ENCODE measurements around the gene TGFB1I1.
"Not testable (repeated sequence)": the region's sequence is repeated elsewhere in the genome, so short reads cannot be mapped to it uniquely, and the experiment has no call there.

The TGFB1I1 gene

DNA sequence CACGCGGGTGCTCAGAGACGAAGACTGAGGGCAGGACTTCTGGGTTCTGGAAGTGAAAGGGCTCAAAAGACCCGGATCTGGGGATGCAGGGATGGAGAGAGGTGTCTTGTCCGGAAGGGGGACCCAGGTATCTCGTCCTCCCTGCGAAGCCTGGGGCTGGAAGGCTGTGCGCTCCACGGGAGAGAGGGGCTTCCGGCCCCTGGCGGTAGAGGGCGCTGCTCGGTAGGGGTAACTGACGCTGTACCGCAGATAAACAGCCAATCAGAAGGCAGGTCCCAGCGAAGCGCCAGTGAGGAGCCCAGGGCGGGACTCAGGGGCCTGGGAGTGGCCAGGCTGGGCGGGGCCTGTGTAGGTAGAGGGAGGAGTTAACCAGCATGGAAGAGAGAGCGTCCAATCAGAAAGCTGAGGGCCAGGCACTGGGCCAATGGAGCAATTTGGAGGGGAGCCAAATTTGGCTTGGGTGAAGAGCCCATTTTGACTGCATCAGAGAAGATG, 804 bp downstream of the TGFB1I1 start:
- ATAC-seq, result no peak

- ATAC-seq, result no peak
Observed at GRCh38 chr16:31473264-31473984, 1.5 kb downstream of the TGFB1I1 start.

DNA sequence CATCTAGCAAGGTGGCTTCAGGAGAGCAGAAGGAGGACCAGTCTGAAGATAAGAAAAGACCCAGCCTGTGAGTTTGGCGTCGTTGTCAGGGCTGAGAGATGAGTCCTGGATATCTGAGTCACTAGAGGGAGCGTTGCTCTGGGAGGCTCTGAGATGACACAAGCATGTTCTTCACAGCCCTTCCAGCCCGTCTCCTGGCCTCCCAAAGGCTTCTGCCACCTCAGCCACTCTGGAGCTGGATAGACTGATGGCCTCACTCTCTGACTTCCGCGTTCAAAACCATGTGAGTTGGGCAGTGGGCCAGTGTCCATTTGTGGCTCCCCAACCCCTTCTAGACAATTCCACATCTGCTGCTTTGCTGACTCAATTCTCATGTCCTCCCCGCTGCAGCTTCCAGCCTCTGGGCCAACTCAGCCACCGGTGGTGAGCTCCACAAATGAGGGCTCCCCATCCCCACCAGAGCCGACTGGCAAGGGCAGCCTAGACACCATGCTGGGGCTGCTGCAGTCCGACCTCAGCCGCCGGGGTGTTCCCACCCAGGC, 2.3 kb downstream of the TGFB1I1 start:
- ATAC-seq, result no peak

GRCh38 chr16:31474773-31475738, 3.1 kb downstream of the TGFB1I1 start:
- no peak for ATAC-seq

DNA sequence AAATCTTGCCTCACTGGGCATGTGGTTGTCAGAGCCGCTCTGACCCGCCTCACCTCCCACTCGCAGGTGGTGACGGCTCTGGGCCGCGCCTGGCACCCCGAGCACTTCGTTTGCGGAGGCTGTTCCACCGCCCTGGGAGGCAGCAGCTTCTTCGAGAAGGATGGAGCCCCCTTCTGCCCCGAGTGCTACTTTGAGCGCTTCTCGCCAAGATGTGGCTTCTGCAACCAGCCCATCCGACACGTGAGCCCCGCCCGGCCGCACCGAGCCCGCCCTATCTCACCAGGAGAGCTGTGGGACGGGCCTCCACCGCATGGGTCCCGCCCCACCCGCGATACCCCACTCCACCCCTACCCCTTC, 4.0 kb downstream of the TGFB1I1 start:
- no peak for ATAC-seq

GRCh38 chr16:31476303-31477219, 4.6 kb downstream of the TGFB1I1 start:
- peak; percentile 86 to 92 for ATAC-seq

DNA sequence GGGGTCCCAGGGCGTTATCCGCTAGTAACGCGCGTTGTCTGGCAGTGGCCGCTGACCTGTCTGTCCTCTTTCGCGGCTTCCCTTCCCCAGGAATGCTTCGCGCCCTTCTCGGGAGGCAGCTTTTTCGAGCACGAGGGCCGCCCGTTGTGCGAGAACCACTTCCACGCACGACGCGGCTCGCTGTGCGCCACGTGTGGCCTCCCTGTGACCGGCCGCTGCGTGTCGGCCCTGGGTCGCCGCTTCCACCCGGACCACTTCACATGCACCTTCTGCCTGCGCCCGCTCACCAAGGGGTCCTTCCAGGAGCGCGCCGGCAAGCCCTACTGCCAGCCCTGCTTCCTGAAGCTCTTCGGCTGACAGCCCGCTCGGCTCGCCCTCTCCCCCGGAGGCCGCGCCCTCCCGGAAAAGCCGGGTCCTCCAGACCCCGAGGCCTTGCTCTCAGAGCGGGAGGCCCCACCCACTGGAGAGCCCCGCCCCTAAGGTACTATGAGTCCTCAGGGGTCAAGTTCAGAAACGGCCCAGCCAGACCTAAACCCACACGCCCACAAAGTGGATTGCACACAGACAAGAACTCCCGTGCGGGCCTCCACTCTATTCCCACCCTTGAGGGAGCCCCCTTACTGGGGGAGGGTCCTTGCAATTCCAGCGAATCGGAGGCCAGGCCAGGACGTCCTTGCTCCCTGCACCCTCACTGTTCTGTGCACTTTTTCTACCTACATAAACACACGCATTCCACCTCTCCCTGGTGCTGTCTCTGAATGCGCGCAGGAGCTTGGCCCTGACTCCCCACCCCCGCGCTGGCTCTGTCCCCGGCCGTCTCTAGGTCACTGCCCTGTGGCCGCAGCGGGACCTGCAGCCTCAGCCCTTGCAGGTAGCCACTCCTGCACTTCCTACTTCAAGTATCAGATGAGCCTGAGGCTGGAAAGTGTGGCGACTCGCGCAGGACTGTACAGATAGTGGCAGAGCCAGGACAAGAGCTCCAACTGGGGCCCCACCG, 5.6 kb downstream of the TGFB1I1 start:
- peak; percentile 27 to 32 for ATAC-seq

DNA sequence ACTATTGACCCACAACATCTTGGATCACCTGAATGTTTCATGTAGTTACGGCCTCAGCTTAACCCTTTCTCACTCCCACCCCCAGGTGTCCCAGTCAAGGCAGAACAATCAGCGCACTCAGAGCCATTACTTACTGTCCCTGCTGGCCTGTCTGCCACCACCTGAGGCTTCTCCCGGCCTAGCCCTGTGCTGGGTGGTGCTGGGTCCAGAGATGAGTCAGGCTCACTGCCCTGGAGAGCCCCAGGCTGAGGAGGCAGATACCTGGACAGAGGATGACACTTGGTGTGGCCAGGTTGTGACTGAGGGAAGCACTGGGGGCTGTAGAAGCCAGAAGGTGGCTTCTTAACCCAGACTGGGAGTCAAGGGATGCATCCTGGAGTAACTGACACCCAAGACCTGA, 7.0 kb downstream of the TGFB1I1 start:
- ATAC-seq, result no peak

GRCh38 chr16:31479751-31480150, 7.8 kb downstream of the TGFB1I1 start:
- no peak for ATAC-seq

DNA sequence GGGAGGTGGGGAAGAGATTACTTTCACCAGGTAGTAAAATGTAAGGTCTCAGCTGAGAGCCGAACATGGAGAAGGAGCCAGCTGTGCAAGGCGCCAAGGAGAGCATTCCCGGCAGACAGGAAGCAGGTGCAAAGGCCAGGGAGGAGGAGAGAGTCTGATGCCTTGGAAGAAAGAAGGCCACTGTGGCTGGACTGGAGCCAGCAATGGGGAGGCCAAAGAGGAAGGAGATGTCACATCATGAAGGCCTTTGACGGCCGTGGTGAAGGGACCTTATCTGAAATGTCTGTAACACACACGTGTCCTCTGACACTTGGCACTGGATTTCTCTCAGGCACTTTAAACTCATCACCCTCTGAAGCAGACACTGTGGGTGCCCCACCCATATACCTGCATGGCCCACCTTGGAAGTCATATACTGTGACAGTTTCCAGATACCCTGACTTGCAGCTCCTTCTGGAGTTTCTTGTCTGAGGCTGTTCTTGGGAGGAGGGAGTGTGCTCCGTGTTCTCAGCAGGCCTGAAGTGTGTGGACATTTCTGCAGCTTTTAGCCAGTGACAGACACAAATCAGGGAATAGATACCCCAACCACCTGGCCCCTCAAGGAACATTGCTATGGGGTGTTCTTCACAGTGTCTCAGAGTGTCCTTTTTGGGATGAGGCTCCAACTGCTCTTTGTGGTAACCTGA, 9.0 kb downstream of the TGFB1I1 start:
- ATAC-seq, result no peak

DNA sequence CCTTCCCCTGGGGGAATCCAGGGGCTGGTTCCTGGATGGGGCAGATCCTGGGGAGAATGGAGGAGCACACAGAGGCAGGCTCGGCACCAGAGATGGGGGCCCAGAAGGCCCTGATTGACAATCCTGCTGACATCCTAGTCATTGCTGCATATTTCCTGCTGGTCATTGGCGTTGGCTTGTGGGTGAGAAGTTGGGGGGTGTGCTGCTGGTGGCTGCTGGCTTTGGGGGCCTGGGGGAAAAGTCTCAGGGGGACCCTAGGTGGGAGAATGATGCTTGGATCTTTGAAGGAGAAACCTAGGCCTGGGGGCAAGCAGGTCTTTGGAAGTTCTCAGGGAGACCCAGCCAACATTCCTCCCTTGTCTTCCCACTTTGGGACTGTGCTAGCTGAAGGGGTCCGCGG, 11.1 kb downstream of the TGFB1I1 start, which contains the start of gene SLC5A2:
TSS of gene SLC5A2 (plus strand) at position 43 of the 400 bp plus-strand sequence. CDS start at position 57, 14 bp downstream.
- no peak for ATAC-seq

GRCh38 chr16:31484048-31484447, 12.1 kb downstream of the TGFB1I1 start:
- not testable (repeated sequence) for ATAC-seq

GRCh38 chr16:31484491-31485171, 12.7 kb downstream of the TGFB1I1 start:
- ATAC-seq, result no peak

- no peak for ATAC-seq
Observed at GRCh38 chr16:31485571-31485970, 13.6 kb downstream of the TGFB1I1 start.

- no peak for ATAC-seq
Observed at GRCh38 chr16:31486045-31486444, 14.1 kb downstream of the TGFB1I1 start.

DNA sequence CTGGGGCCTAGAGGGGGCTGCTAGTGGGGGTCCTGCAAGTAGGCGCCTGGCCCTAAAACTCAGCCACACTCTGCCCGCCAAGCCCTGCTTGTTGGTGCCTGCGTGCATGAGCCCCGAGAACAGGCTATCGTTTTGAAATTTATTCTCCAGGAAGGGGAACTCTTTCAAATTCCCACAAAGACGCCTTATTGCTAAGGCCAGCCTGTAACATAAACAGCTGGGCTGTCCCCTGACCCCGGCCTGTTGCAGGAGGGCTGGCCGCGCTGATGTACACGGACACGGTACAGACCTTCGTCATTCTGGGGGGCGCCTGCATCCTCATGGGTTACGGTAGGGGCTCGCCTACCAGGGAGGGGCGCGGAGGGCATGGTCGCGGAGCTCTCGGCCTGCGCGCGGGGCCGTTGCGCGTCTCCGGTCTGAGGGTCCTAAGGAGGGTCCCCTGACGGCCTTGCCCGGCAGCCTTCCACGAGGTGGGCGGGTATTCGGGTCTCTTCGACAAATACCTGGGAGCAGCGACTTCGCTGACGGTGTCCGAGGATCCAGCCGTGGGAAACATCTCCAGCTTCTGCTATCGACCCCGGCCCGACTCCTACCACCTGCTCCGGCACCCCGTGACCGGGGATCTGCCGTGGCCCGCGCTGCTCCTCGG, 15.2 kb downstream of the TGFB1I1 start:
- no peak for ATAC-seq

DNA sequence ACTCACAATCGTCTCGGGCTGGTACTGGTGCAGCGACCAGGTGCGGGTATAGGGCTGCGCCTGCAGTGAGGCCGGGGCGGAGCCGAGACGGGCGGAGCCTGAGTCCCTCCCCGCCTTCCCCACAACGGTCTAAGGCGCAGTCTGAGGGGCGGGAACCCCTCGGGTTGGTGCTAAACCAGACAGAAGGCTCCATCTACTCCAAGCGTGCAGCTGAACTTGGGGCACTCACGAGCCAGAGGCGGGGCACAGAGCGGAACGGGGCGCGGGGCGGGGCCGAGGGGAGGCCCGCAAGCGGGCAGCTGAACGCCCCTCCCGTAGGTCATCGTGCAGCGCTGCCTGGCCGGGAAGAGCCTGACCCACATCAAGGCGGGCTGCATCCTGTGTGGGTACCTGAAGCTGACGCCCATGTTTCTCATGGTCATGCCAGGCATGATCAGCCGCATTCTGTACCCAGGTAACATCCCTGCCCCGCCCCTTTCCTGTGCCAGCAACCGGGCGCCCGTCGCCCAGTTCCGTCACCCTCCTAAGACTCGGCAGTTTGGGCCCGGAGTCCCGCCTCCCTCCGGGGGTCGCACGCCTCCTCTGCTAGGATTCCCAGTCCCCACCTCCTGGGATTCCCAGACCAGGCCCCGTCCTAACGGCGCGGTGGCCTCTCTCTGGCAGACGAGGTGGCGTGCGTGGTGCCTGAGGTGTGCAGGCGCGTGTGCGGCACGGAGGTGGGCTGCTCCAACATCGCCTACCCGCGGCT, 15.9 kb downstream of the TGFB1I1 start:
- ATAC-seq, result peak; percentile 91 to 94
